ENCODE results near the gene CBR4.

- TF ChIP-seq, protein P1, sequence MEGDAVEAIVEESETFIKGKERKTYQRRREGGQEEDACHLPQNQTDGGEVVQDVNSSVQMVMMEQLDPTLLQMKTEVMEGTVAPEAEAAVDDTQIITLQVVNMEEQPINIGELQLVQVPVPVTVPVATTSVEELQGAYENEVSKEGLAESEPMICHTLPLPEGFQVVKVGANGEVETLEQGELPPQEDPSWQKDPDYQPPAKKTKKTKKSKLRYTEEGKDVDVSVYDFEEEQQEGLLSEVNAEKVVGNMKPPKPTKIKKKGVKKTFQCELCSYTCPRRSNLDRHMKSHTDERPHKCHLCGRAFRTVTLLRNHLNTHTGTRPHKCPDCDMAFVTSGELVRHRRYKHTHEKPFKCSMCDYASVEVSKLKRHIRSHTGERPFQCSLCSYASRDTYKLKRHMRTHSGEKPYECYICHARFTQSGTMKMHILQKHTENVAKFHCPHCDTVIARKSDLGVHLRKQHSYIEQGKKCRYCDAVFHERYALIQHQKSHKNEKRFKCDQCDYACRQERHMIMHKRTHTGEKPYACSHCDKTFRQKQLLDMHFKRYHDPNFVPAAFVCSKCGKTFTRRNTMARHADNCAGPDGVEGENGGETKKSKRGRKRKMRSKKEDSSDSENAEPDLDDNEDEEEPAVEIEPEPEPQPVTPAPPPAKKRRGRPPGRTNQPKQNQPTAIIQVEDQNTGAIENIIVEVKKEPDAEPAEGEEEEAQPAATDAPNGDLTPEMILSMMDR (IDR thresholded peaks at IDR 0.05): no peak
- no peak for TF ChIP-seq POLR2A (IDR thresholded peaks at IDR 0.05)
These were observed 42.5 kb upstream of the CBR4 start for GRCh38 chr4:169052594-169052945.

Data from heart left ventricle (tissue), 13 donors.